Sigmoid colon (tissue), 4 donors: Measurements from ENCODE around the gene MVB12A.

Experiments
- CTCF ChIP-seq, 4 experiments: fragments of 450-650 bp in 3 of 4; fragments of 200-600 bp in 1 of 4; IDR thresholded peaks; one replicate each; pipeline ENCODE4 v1.5.1; 2016 to 2019; ENCODE audit warnings: antibody characterized with exemption in 4 of 4, mild to moderate bottlenecking in 3 of 4, moderate library complexity in 2 of 4
- EP300 ChIP-seq, 4 donors: sonication (generic); formaldehyde crosslinking; IDR thresholded peaks; one replicate each; pipeline ENCODE4 v1.6.1; 2017; ENCODE audit warnings: antibody characterized with exemption in 4 of 4
- POLR2A ChIP-seq, 2 donors: fragments of 450-650 bp; IDR thresholded peaks; one replicate each; pipeline ENCODE4 v1.6.1; 2016; ENCODE audit warnings: antibody characterized with exemption in 2 of 2, mild to moderate bottlenecking in 2 of 2, moderate library complexity in 2 of 2
- POLR2AphosphoS5 ChIP-seq, 4 donors: sonication (generic); formaldehyde crosslinking; IDR thresholded peaks; one replicate each; pipeline ENCODE4 v1.6.1; 2017; ENCODE audit warnings: antibody characterized with exemption in 4 of 4

GRCh38 chr19:17378271-17378670, 41.6 kb upstream of the MVB12A start:
- TF ChIP-seq CTCF (IDR thresholded peaks at IDR 0.05) (no peak), POLR2AphosphoS5 (IDR thresholded peaks at IDR 0.05) (no peak), POLR2A (IDR thresholded peaks at IDR 0.05) (no peak), EP300 (IDR thresholded peaks at IDR 0.05) (no peak)
